Peyer's patch (tissue), 4 donors: ENCODE measurements around the gene FGFRL1.

Experiments
- POLR2A ChIP-seq, 2 donors: fragments of 450-650 bp; IDR thresholded peaks; one replicate each; pipeline ENCODE4 v1.5.1; 2017; ENCODE audit warnings: antibody characterized with exemption in 2 of 2, mild to moderate bottlenecking in 2 of 2, moderate library complexity in 2 of 2
- TF ChIP-seq, protein P1 (sequence below), 6 experiments: fragments of 450-650 bp in 4 of 6; fragments of 200-600 bp in 2 of 6; sonication (generic) in 1 of 6; IDR thresholded peaks; one replicate each; pipeline ENCODE4 v1.5.1; 2017 to 2019; ENCODE audit warnings: antibody characterized with exemption in 6 of 6, mild to moderate bottlenecking in 3 of 6, moderate library complexity in 1 of 6

DNA sequence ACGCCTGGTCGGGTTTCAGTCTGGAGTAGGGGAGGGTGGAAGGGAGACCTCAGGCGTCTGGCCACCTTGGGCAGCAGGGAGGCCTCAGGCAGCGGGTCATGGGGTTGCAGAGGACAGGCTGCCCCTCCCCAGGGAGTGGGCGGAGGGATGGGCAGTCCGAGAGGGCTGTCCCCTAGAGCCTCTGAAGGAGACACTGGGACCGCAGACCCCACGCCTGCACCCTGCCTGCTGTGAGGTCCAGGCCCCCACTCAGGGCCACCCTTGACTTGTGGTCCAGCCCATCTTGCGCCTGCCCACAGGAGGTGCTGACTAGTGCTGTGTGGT is 16.5 kb downstream of the FGFRL1 start:
- TF ChIP-seq, protein P1, sequence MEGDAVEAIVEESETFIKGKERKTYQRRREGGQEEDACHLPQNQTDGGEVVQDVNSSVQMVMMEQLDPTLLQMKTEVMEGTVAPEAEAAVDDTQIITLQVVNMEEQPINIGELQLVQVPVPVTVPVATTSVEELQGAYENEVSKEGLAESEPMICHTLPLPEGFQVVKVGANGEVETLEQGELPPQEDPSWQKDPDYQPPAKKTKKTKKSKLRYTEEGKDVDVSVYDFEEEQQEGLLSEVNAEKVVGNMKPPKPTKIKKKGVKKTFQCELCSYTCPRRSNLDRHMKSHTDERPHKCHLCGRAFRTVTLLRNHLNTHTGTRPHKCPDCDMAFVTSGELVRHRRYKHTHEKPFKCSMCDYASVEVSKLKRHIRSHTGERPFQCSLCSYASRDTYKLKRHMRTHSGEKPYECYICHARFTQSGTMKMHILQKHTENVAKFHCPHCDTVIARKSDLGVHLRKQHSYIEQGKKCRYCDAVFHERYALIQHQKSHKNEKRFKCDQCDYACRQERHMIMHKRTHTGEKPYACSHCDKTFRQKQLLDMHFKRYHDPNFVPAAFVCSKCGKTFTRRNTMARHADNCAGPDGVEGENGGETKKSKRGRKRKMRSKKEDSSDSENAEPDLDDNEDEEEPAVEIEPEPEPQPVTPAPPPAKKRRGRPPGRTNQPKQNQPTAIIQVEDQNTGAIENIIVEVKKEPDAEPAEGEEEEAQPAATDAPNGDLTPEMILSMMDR (IDR thresholded peaks at IDR 0.05): no peak
- no peak for TF ChIP-seq POLR2A (IDR thresholded peaks at IDR 0.05)
